GM12875 (cell line): ENCODE measurements around the gene SPIN2B.
"Not testable (repeated sequence)": the region's sequence is repeated elsewhere in the genome, so short reads cannot be mapped to it uniquely, and the experiment has no call there.

Experiments
- H3K4me3 ChIP-seq: one replicate; pipeline ENCODE4 v1.5.1; 2011; ENCODE audit warnings: low read depth, low read length, control low read depth
- CTCF ChIP-seq: IDR thresholded peaks from 2 replicates; pipeline ENCODE4 v1.5.1; 2011; ENCODE audit warnings: low read depth, mild to moderate bottlenecking, control low read depth, inconsistent platforms, low read length, moderate library complexity, borderline replicate concordance; ENCODE audit not compliant: insufficient read depth

Gene SPIN2B

DNA sequence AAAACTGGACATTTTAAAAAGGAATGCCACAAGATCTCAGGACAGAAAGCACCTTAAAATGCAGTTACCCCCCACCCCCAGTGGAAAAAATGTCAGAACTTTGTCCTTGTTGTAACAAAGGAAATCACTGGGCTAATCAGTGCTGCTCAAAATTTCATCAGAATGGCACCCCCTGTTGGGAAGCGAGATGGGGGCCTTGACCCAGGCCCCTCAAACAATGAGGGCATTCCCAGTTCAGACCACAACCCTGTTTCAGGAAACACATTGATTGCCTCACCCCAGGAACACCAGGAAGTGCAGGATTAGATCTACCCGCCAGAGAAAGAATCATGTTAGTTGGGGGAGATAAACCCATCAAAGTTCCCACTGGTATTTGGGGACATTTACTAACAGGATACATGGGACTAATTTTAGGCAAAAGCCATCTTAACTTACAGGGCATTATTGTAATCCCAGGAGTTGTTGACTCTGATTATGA lies 16.4 kb downstream of the SPIN2B start:
- no peak overlapping the region for H3K4me3 ChIP-seq
- TF ChIP-seq CTCF: no peak

DNA sequence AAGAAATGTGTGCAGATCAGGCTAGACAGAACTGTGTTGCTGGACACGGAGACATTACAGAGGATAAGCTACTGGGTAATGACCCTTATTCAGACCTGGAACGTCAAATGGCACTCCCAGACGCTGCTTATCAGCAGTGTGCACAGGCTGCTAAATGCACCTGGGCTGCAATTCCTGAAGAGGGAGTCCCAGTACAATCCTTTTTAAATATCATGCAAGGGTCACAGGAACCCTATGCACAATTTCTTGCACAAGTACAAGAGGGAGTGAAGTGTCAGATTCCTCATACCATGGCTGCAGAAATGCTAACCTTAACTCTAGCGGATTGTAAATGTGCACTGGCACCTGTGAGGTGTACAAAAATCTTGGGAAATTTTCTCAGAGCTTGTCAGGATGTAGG lies 16.9 kb downstream of the SPIN2B start:
- TF ChIP-seq CTCF: no peak
- no peak overlapping the region for H3K4me3 ChIP-seq

- TF ChIP-seq CTCF: no peak
- no peak overlapping the region for H3K4me3 ChIP-seq
Observed at GRCh38 chrX:57103489-57103888, 17.9 kb downstream of the SPIN2B start.

DNA sequence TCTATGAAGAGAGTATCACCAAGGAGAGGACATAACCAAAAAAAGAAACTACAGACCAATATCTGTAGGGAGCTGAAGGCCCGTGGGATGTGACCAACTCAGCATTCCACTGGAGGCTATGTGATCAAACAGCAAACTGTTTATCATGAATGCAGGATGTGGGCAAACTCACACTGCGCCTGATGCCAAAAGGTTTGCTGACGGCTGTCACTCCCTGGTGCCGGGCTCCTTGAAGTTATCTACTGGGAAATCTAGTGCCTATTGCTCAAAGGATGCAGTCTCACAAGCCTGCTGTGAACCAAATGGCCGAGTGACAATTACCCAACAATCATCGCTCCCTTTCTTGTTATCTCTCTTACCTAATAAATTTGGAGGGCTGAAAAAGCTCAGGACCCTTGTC lies 18.4 kb downstream of the SPIN2B start:
- H3K4me3 ChIP-seq: not testable (repeated sequence)

GRCh38 chrX:57083143-57083542 lies 38.2 kb downstream of the SPIN2B start:
- TF ChIP-seq CTCF: peak; percentile 31; the same call in 1 of the 2 replicates
- no peak overlapping the region for H3K4me3 ChIP-seq

GRCh38 chrX:57074458-57074857 lies 46.9 kb downstream of the SPIN2B start:
- H3K4me3 ChIP-seq: no peak overlapping the region
- no peak for TF ChIP-seq CTCF

- TF ChIP-seq CTCF: no peak
- H3K4me3 ChIP-seq: no peak overlapping the region
Observed at GRCh38 chrX:57070185-57070984, 51.0 kb downstream of the SPIN2B start.
